ENCODE results near the gene ERC2. TPM values are rescaled to one million over a fixed set of nuclear protein-coding genes. Genes with fewer than 3 reads are reported as not detected.
A peak's percentile ranks its signal among the peaks of the same experiment; 100 is the strongest.

ERC2 gene
- total and polyA plus RNA-seq, 2 of the 13 experiments (the other 11 are each of a cell fraction or from before 2014, with no cell fraction given) = 0.16 to 0.22 TPM

GRCh38 chr3:55571913-55572312 is 896.4 kb downstream of the ERC2 start:
- H3K36me3 ChIP-seq (replicated peaks in 1 of 2; ENCODE audit: control insufficient read depth in 1 of 2, insufficient read depth in 2 of 2, low read length in 2 of 2) = no peaks in the 10 kb centered on the region
- BruUV-seq (replicated peaks) = no TSS peak
- FAIRE-seq = no peak
- intact Hi-C loops (cut with micrococcal nuclease; ENCODE audit: unreplicated experiment) = no loop called here
- H3K4me2 ChIP-seq (ENCODE audit: low read depth, low read length) = no peak overlapping the region
- no peaks in the 10 kb centered on the region; a peak in 1 of 5 replicates for H3K27me3 ChIP-seq (ENCODE audit: control insufficient read depth in 1 of 2, insufficient read depth in 2 of 2, low read length in 2 of 2)
- DNase-seq (ENCODE audit: low spot score) = peak; percentile 3
- ATAC-seq = peak; percentile 82
- no peak overlapping the region for H2AFZ ChIP-seq (ENCODE audit: low read length)
- ChIA-PET POLR2A (no interaction called here), CTCF (ENCODE audit: low intra/inter-chr PET ratio, low total read pairs) (no interaction called here)
- no peak overlapping the region for H3K4me3 ChIP-seq (replicated peaks in 1 of 3; ENCODE audit: insufficient read depth in 1 of 3, low read depth in 2 of 3, low read length in 3 of 3)
- H3K9ac ChIP-seq (ENCODE audit: insufficient read depth, low read depth, low read length) = no peak overlapping the region
- no peak overlapping the region for H3K27ac ChIP-seq (ENCODE audit: extremely low read length, insufficient read depth, low read length)
- no peaks in the 10 kb centered on the region for H3K9me3 ChIP-seq (ENCODE audit: low read length)
- H3K79me2 ChIP-seq (ENCODE audit: insufficient read depth, low read length) = no peaks in the 10 kb centered on the region
- TF ChIP-seq E2F2 (CRISPR knock-in tag; IDR thresholded peaks at IDR 0.05; ENCODE audit: borderline replicate concordance) = no peak
- TF ChIP-seq ZIK1 (CRISPR knock-in tag; IDR thresholded peaks at IDR 0.05; ENCODE audit: borderline replicate concordance, low read depth) = no peak
- no peak for TF ChIP-seq PAWR (CRISPR knock-in tag; IDR thresholded peaks at IDR 0.05; ENCODE audit: borderline replicate concordance)
- TF ChIP-seq MBD4 (IDR thresholded peaks at IDR 0.05; ENCODE audit: borderline replicate concordance, low read length) = no peak
- TF ChIP-seq FOXK2 (IDR thresholded peaks at IDR 0.05) = no peak
- no peak for TF ChIP-seq MEF2D (CRISPR knock-in tag; IDR thresholded peaks at IDR 0.05)
- TF ChIP-seq RFX5 (IDR thresholded peaks at IDR 0.05; ENCODE audit: low read depth, low read length) = no peak
- TF ChIP-seq HNRNPLL (IDR thresholded peaks at IDR 0.05; ENCODE audit: low read depth, low read length, poor library complexity, severe bottlenecking) = no peak
- no peak for TF ChIP-seq SYNCRIP (IDR thresholded peaks at IDR 0.05; ENCODE audit: insufficient read depth, low read depth, low read length)
- TF ChIP-seq U2AF2 (IDR thresholded peaks at IDR 0.05; ENCODE audit: low read depth, low read length) = no peak
- TF ChIP-seq ZSCAN30 (CRISPR knock-in tag; IDR thresholded peaks at IDR 0.05) = no peak
- TF ChIP-seq ZMAT3 (CRISPR knock-in tag; conservative IDR thresholded peaks at IDR 0.05) = no peak
- TF ChIP-seq ZNF501 (CRISPR knock-in tag; IDR thresholded peaks at IDR 0.05) = no peak
- TF ChIP-seq ZXDC (CRISPR knock-in tag; IDR thresholded peaks at IDR 0.05) = no peak
- TF ChIP-seq DMTF1 (CRISPR knock-in tag; IDR thresholded peaks at IDR 0.05) = no peak
- no peak for TF ChIP-seq SNAPC5 (CRISPR knock-in tag; IDR thresholded peaks at IDR 0.05; ENCODE audit: borderline replicate concordance)
- no peaks in the 10 kb centered on the region for H3K4me1 ChIP-seq (ENCODE audit: insufficient read depth, low read length)
- H4K20me1 ChIP-seq (ENCODE audit: insufficient read depth, low read length) = no peaks in the 10 kb centered on the region
- 21% methylated on average over 4 of the region's 10 CpGs for WGBS (ENCODE audit: low lambda C conversion rate)
- in situ Hi-C loops (cut with HindIII; ENCODE audit: extremely low pct_ligation_motif_present, low pct_unique_long_range_greater_than_20kb) = no loop called here
